Endothelial cell of umbilical vein (primary cell): Measurements from ENCODE around the gene FAM222A. TPM values are rescaled to one million over a fixed set of nuclear protein-coding genes. Genes with fewer than 3 reads are reported as not detected.

Experiments
- BruUV-seq: library from RNA; stranded (reverse); fragments of 400-500 nt; replicated peaks from 2 replicates; lab custom pipeline; 2021; lab: Mats Ljungman, UMichigan
- CTCF ChIA-PET: fragments of 300-600, 350-600 bp; sonication (Branson Sonifier 250); formaldehyde crosslinking; loops from one replicate; lab custom pipeline; 2021; ENCODE audit warnings: antibody characterized with exemption, inconsistent platforms; lab: Charles Lee
- POLR2A ChIA-PET: fragments of 300-600, 350-600 bp; sonication (Branson Sonifier 250); formaldehyde crosslinking; loops from one replicate; lab custom pipeline; 2021; ENCODE audit warnings: antibody characterized with exemption, inconsistent platforms; lab: Charles Lee
- DNase-seq: peaks from one replicate; pipeline ENCODE4 v3.0.0-alpha.2; 2011; ENCODE audit warnings: low read depth, low spot score
- FAIRE-seq: peaks from 2 replicates; lab custom pipeline; 2011; peaks lifted over from hg19 to GRCh38; lab: Jason Lieb, UNC
- H2AFZ ChIP-seq: 2 replicates; pipeline ENCODE4 v1.6.0; 2012; ENCODE audit warnings: low read depth, low read length, control low read depth, inconsistent platforms
- H3K27ac ChIP-seq: 2 replicates; pipeline ENCODE4 v1.5.1; 2011; ENCODE audit warnings: low read depth, mild to moderate bottlenecking, control low read depth, low read length, moderate library complexity; ENCODE audit not compliant: insufficient read depth
- H3K27me3 ChIP-seq, 2 experiments: 2 replicates each; pipeline versions ENCODE4 v1.6.0 to v1.6.1; 2011; ENCODE audit warnings: low read length in 2 of 2, mixed read lengths in 1 of 2; ENCODE audit not compliant: control insufficient read depth in 2 of 2, insufficient read depth in 2 of 2
- H3K36me3 ChIP-seq, 2 experiments: 2 replicates in 1 of 2; 3 replicates in 1 of 2; pipeline ENCODE4 v1.5.1; 2011; ENCODE audit warnings: low read length in 2 of 2, mild to moderate bottlenecking in 1 of 2, moderate library complexity in 1 of 2; ENCODE audit not compliant: control insufficient read depth in 2 of 2, insufficient read depth in 2 of 2; ENCODE audit errors: extremely low read depth in 1 of 2
- H3K4me1 ChIP-seq: 3 replicates; pipeline ENCODE4 v1.5.1; 2011; ENCODE audit warnings: mild to moderate bottlenecking, low read length; ENCODE audit not compliant: control insufficient read depth, insufficient read depth; ENCODE audit errors: extremely low read depth
- H3K4me2 ChIP-seq: 2 replicates; pipeline ENCODE4 v1.6.1; 2011; ENCODE audit warnings: low read length, control low read depth, mixed read lengths; ENCODE audit not compliant: insufficient read depth
- H3K4me3 ChIP-seq, 3 experiments: fragments of 200-600 bp in 1 of 3; sonication (generic), shearing (Covaris generic) in 1 of 3; replicated peaks in 1 of 3; 2 replicates each; pipeline ENCODE4 v1.5.1; 2011 to 2016; ENCODE audit warnings: control low read depth in 3 of 3, low read length in 3 of 3, mild to moderate bottlenecking in 2 of 3, inconsistent platforms in 1 of 3, low read depth in 1 of 3, moderate library complexity in 1 of 3; ENCODE audit not compliant: insufficient read depth in 1 of 3
- H3K79me2 ChIP-seq: 2 replicates; pipeline ENCODE4 v1.6.0; 2012; ENCODE audit warnings: low read length, inconsistent platforms; ENCODE audit not compliant: control insufficient read depth, insufficient read depth
- H3K9ac ChIP-seq: replicated peaks from 2 replicates; pipeline ENCODE3; 2011; ENCODE audit warnings: low read length, control low read depth; ENCODE audit not compliant: insufficient read depth; ENCODE audit errors: extremely low read depth
- H3K9me1 ChIP-seq: replicated peaks from 3 replicates; pipeline ENCODE4 v1.6.0; 2011; ENCODE audit warnings: mild to moderate bottlenecking, low read length; ENCODE audit not compliant: control insufficient read depth, insufficient read depth; ENCODE audit errors: extremely low read depth
- H3K9me3 ChIP-seq: replicated peaks from 2 replicates; pipeline ENCODE4 v1.5.1; 2012; ENCODE audit warnings: low read length, inconsistent platforms; ENCODE audit not compliant: control insufficient read depth, insufficient read depth
- H4K20me1 ChIP-seq: replicated peaks from 2 replicates; pipeline ENCODE3; 2011; ENCODE audit warnings: mild to moderate bottlenecking, low read length; ENCODE audit not compliant: control insufficient read depth, insufficient read depth; ENCODE audit errors: extremely low read depth
- CTCF ChIP-seq, 2 donors: IDR thresholded peaks; 1 replicate in 1 of 2; 2 replicates in 1 of 2; pipeline ENCODE4 v1.5.1; 2011; ENCODE audit warnings: low read length in 2 of 2, mild to moderate bottlenecking in 2 of 2, moderate library complexity in 2 of 2, control low read depth in 1 of 2, inconsistent platforms in 1 of 2, low read depth in 1 of 2; ENCODE audit not compliant: insufficient read depth in 1 of 2; ENCODE audit errors: extremely low read depth in 1 of 2
- EZH2 ChIP-seq: IDR thresholded peaks from 2 replicates; pipeline ENCODE4 v1.6.1; 2012; ENCODE audit warnings: borderline replicate concordance, low read depth, mild to moderate bottlenecking, moderate library complexity, low read length, inconsistent platforms; ENCODE audit not compliant: severe bottlenecking
- GATA2 ChIP-seq: IDR thresholded peaks from 2 replicates; pipeline ENCODE4 v1.7.0; 2011; ENCODE audit warnings: low read depth, mild to moderate bottlenecking, moderate library complexity, mixed read lengths, low read length; ENCODE audit not compliant: insufficient read length, insufficient read depth
- JUN ChIP-seq: IDR thresholded peaks from 2 replicates; pipeline ENCODE4 v1.6.1; 2011; ENCODE audit warnings: borderline replicate concordance, low read depth; ENCODE audit not compliant: insufficient read length, insufficient read depth
- MAX ChIP-seq: IDR thresholded peaks from 2 replicates; pipeline ENCODE4 v1.6.1; 2011; ENCODE audit not compliant: insufficient read depth, insufficient read length
- MYC ChIP-seq: IDR thresholded peaks from one replicate; pipeline ENCODE4 v1.6.1; 2011; ENCODE audit warnings: mild to moderate bottlenecking, low read depth, low read length
- POLR2A ChIP-seq: IDR thresholded peaks from 2 replicates; pipeline ENCODE4 v1.6.1; 2012; ENCODE audit warnings: low read depth, mild to moderate bottlenecking, control low read depth, low read length
- POLR2AphosphoS5 ChIP-seq: IDR thresholded peaks from 2 replicates; pipeline ENCODE4 v1.6.1; 2012; ENCODE audit warnings: low read depth, mild to moderate bottlenecking, control low read depth, low read length, moderate library complexity; ENCODE audit not compliant: insufficient read depth
- dilution Hi-C: fragments of 300-500 bp; cut with MboI; formaldehyde crosslinking; loops from one replicate; pipeline ENCODE4 v1.15.0; 2019; ENCODE audit warnings: low sequenced_read_pairs; ENCODE audit not compliant: extremely low pct_ligation_motif_present
- intact Hi-C: fragments of 100-400 bp; cut with micrococcal nuclease; formaldehyde crosslinking; loops from one replicate; pipeline ENCODE4 v1.10.0; 2022
- polyA plus RNA-seq, 4 experiments: library from polyadenylated mRNA; depleted of rRNA in 3 of 4; stranded (reverse) in 3 of 4; unstranded in 1 of 4; fragments of >200 nt; gene quantifications; 2 replicates each; pipeline versions ENCODE4 v1.2.1 to v1.2.3, GENCODE V29; 2011 to 2012; ENCODE audit warnings: missing spikeins in 1 of 4
- total RNA-seq: library from RNA; stranded (reverse); gene quantifications from 2 replicates; pipeline ENCODE4 v1.2.3, GENCODE V29; 2021

The FAM222A gene
- total and polyA plus RNA-seq, 2 donors (not counting 3 experiments of a cell fraction or from before 2014, with no cell fraction given) = 0.62 to 1.7 TPM

GRCh38 chr12:109686523-109686922 lies 27.1 kb upstream of the FAM222A start:
- TF ChIP-seq EZH2 = no peak
- no peak for TF ChIP-seq MAX
- no peak for TF ChIP-seq MYC
- TF ChIP-seq POLR2A = no peak
- TF ChIP-seq CTCF (IDR thresholded peaks at IDR 0.05; ENCODE audit: extremely low read depth in 1 of 2, insufficient read depth in 1 of 2, low read depth in 1 of 2, low read length in 2 of 2) = no peak
- no peak for TF ChIP-seq GATA2
- TF ChIP-seq POLR2AphosphoS5 = no peak
- TF ChIP-seq JUN = no peak
- H3K4me2 ChIP-seq = no peak overlapping the region
- H3K9me3 ChIP-seq = no peaks in the 10 kb centered on the region
- no peak overlapping the region for H3K4me3 ChIP-seq
- no peak overlapping the region for H3K9ac ChIP-seq
- dilution Hi-C loops (no loop called here), intact Hi-C loops (no loop called here)
- H3K9me1 ChIP-seq = no peaks in the 10 kb centered on the region
- H3K4me1 ChIP-seq = no peaks in the 10 kb centered on the region
- no peak for FAIRE-seq
- H2AFZ ChIP-seq = no peak overlapping the region
- CTCF ChIA-PET = no interaction called here
- no peaks in the 10 kb centered on the region for H3K36me3 ChIP-seq
- H4K20me1 ChIP-seq = no peaks in the 10 kb centered on the region
- peaks cover 3% of the 10 kb centered on the region in 2 experiments for H3K27me3 ChIP-seq
- POLR2A ChIA-PET = interaction anchor here (0.6 kb wide), 1 partner anchor 1574 kb away, joined by 3 read pairs; no protein-coding TSS in a partner anchor
- no TSS peak for BruUV-seq
- H3K27ac ChIP-seq = no peak overlapping the region
- H3K79me2 ChIP-seq = no peaks in the 10 kb centered on the region
- no peak for DNase-seq
